Measurements from ENCODE around the gene TNFAIP8L1.
"Not testable (repeated sequence)": the region's sequence is repeated elsewhere in the genome, so short reads cannot be mapped to it uniquely, and the experiment has no call there.

Gene TNFAIP8L1

GRCh38 chr19:4638828-4639530 is at the start of gene TNFAIP8L1:
TSS of gene TNFAIP8L1 (plus strand) at chr19:4639516. CDS start at chr19:4651870, 12,354 bp downstream.
- Histone ChIP-seq H3K4me3 (ENCODE audit: insufficient read length, low read depth) (peak within 1 kb of the TSS; percentile 85), H3K4me1 (ENCODE audit: insufficient read depth, insufficient read length) (peaks cover 18% of the 10 kb centered on the region), H3K9me3 (ENCODE audit: insufficient read depth, low read length) (no peaks in the 10 kb centered on the region), H3K9ac (ENCODE audit: insufficient read length, low read depth) (peak within 1 kb of the TSS; percentile 88), H3K27me3 (ENCODE audit: insufficient read depth, insufficient read length) (peaks cover 11% of the 10 kb centered on the region), H3K36me3 (ENCODE audit: insufficient read depth, insufficient read length, low read length) (peaks cover 2% of the 10 kb centered on the region)
- DNase-seq (ENCODE audit: low read depth, low spot score): peak; percentile 93
- TF ChIP-seq YY1 (IDR thresholded peaks at IDR 0.05; ENCODE audit: insufficient read depth, insufficient read length) (no peak), ZNF274 (IDR thresholded peaks at IDR 0.05; ENCODE audit: low read depth, low read length) (no peak), SUZ12 (IDR thresholded peaks at IDR 0.05; ENCODE audit: extremely low read depth, insufficient read depth, insufficient read length) (no peak)

GRCh38 chr19:4589579-4590410 is 49.5 kb upstream of the TNFAIP8L1 start:
- Histone ChIP-seq H3K4me3 (ENCODE audit: insufficient read length, low read depth) (no peak overlapping the region), H3K4me1 (ENCODE audit: insufficient read depth, insufficient read length) (peaks cover 13% of the 10 kb centered on the region), H3K9me3 (ENCODE audit: insufficient read depth, low read length) (no peaks in the 10 kb centered on the region), H3K9ac (ENCODE audit: insufficient read length, low read depth) (no peak overlapping the region), H3K36me3 (ENCODE audit: insufficient read depth, insufficient read length, low read length) (no peaks in the 10 kb centered on the region), H3K27me3 (ENCODE audit: insufficient read depth, insufficient read length) (peaks cover 5% of the 10 kb centered on the region)
- no peak for DNase-seq (ENCODE audit: low read depth, low spot score)
- TF ChIP-seq ZNF274 (IDR thresholded peaks at IDR 0.05; ENCODE audit: low read depth, low read length) (no peak), SUZ12 (IDR thresholded peaks at IDR 0.05; ENCODE audit: extremely low read depth, insufficient read depth, insufficient read length) (no peak), YY1 (IDR thresholded peaks at IDR 0.05; ENCODE audit: insufficient read depth, insufficient read length) (no peak)

- Histone ChIP-seq H3K9ac (ENCODE audit: insufficient read length, low read depth) (no peak overlapping the region), H3K27me3 (ENCODE audit: insufficient read depth, insufficient read length) (no peaks in the 10 kb centered on the region), H3K4me3 (ENCODE audit: insufficient read length, low read depth) (no peak overlapping the region), H3K4me1 (ENCODE audit: insufficient read depth, insufficient read length) (peaks cover 8% of the 10 kb centered on the region), H3K36me3 (ENCODE audit: insufficient read depth, insufficient read length, low read length) (no peaks in the 10 kb centered on the region), H3K9me3 (ENCODE audit: insufficient read depth, low read length) (no peaks in the 10 kb centered on the region)
- no peak for TF ChIP-seq YY1 (IDR thresholded peaks at IDR 0.05; ENCODE audit: insufficient read depth, insufficient read length)
- no peak for TF ChIP-seq SUZ12 (IDR thresholded peaks at IDR 0.05; ENCODE audit: extremely low read depth, insufficient read depth, insufficient read length)
- no peak for TF ChIP-seq ZNF274 (IDR thresholded peaks at IDR 0.05; ENCODE audit: low read depth, low read length)
- no peak for DNase-seq (ENCODE audit: low read depth, low spot score)
Measured at GRCh38 chr19:4590559-4590958, 48.8 kb upstream of the TNFAIP8L1 start.

- TF ChIP-seq YY1 (IDR thresholded peaks at IDR 0.05; ENCODE audit: insufficient read depth, insufficient read length): no peak
- no peak for TF ChIP-seq ZNF274 (IDR thresholded peaks at IDR 0.05; ENCODE audit: low read depth, low read length)
- no peak for TF ChIP-seq SUZ12 (IDR thresholded peaks at IDR 0.05; ENCODE audit: extremely low read depth, insufficient read depth, insufficient read length)
- Histone ChIP-seq H3K9ac (ENCODE audit: insufficient read length, low read depth) (no peak overlapping the region), H3K36me3 (ENCODE audit: insufficient read depth, insufficient read length, low read length) (no peaks in the 10 kb centered on the region), H3K9me3 (ENCODE audit: insufficient read depth, low read length) (no peaks in the 10 kb centered on the region), H3K4me3 (ENCODE audit: insufficient read length, low read depth) (no peak overlapping the region), H3K27me3 (ENCODE audit: insufficient read depth, insufficient read length) (no peaks in the 10 kb centered on the region), H3K4me1 (ENCODE audit: insufficient read depth, insufficient read length) (peaks cover 9% of the 10 kb centered on the region)
- DNase-seq (ENCODE audit: low read depth, low spot score): no peak
Measured at GRCh38 chr19:4591320-4591719, 48.0 kb upstream of the TNFAIP8L1 start.

- no peak for DNase-seq (ENCODE audit: low read depth, low spot score)
- no peaks in the 10 kb centered on the region for H3K36me3 ChIP-seq (ENCODE audit: insufficient read depth, insufficient read length, low read length)
- no peaks in the 10 kb centered on the region for H3K9me3 ChIP-seq (ENCODE audit: insufficient read depth, low read length)
- peaks cover 4% of the 10 kb centered on the region for H3K4me1 ChIP-seq (ENCODE audit: insufficient read depth, insufficient read length)
- H3K4me3 ChIP-seq (ENCODE audit: insufficient read length, low read depth): no peak overlapping the region
- TF ChIP-seq ZNF274 (IDR thresholded peaks at IDR 0.05; ENCODE audit: low read depth, low read length) (no peak), SUZ12 (IDR thresholded peaks at IDR 0.05; ENCODE audit: extremely low read depth, insufficient read depth, insufficient read length) (no peak), YY1 (IDR thresholded peaks at IDR 0.05; ENCODE audit: insufficient read depth, insufficient read length) (no peak)
- H3K9ac ChIP-seq (ENCODE audit: insufficient read length, low read depth): no peak overlapping the region
- H3K27me3 ChIP-seq (ENCODE audit: insufficient read depth, insufficient read length): no peaks in the 10 kb centered on the region
Measured at GRCh38 chr19:4592445-4592844, 46.9 kb upstream of the TNFAIP8L1 start.

- Histone ChIP-seq H3K9me3 (ENCODE audit: insufficient read depth, low read length) (no peaks in the 10 kb centered on the region), H3K4me3 (ENCODE audit: insufficient read length, low read depth) (no peak overlapping the region), H3K9ac (ENCODE audit: insufficient read length, low read depth) (no peak overlapping the region), H3K4me1 (ENCODE audit: insufficient read depth, insufficient read length) (peaks cover 6% of the 10 kb centered on the region), H3K36me3 (ENCODE audit: insufficient read depth, insufficient read length, low read length) (no peaks in the 10 kb centered on the region), H3K27me3 (ENCODE audit: insufficient read depth, insufficient read length) (no peaks in the 10 kb centered on the region)
- TF ChIP-seq YY1 (IDR thresholded peaks at IDR 0.05; ENCODE audit: insufficient read depth, insufficient read length): no peak
- TF ChIP-seq ZNF274 (IDR thresholded peaks at IDR 0.05; ENCODE audit: low read depth, low read length): no peak
- TF ChIP-seq SUZ12 (IDR thresholded peaks at IDR 0.05; ENCODE audit: extremely low read depth, insufficient read depth, insufficient read length): no peak
- DNase-seq (ENCODE audit: low read depth, low spot score): no peak
Measured at GRCh38 chr19:4593409-4593851, 45.9 kb upstream of the TNFAIP8L1 start.

GRCh38 chr19:4594201-4594600 is 45.1 kb upstream of the TNFAIP8L1 start:
- Histone ChIP-seq H3K4me3 (ENCODE audit: insufficient read length, low read depth) (no peak overlapping the region), H3K4me1 (ENCODE audit: insufficient read depth, insufficient read length) (peaks cover 6% of the 10 kb centered on the region), H3K9me3 (ENCODE audit: insufficient read depth, low read length) (no peaks in the 10 kb centered on the region), H3K27me3 (ENCODE audit: insufficient read depth, insufficient read length) (peaks cover 5% of the 10 kb centered on the region), H3K9ac (ENCODE audit: insufficient read length, low read depth) (no peak overlapping the region), H3K36me3 (ENCODE audit: insufficient read depth, insufficient read length, low read length) (no peaks in the 10 kb centered on the region)
- DNase-seq (ENCODE audit: low read depth, low spot score): no peak
- TF ChIP-seq ZNF274 (IDR thresholded peaks at IDR 0.05; ENCODE audit: low read depth, low read length) (no peak), SUZ12 (IDR thresholded peaks at IDR 0.05; ENCODE audit: extremely low read depth, insufficient read depth, insufficient read length) (no peak), YY1 (IDR thresholded peaks at IDR 0.05; ENCODE audit: insufficient read depth, insufficient read length) (no peak)

- H3K4me1 ChIP-seq (ENCODE audit: insufficient read depth, insufficient read length); H3K9me3 ChIP-seq (ENCODE audit: insufficient read depth, low read length); DNase-seq (ENCODE audit: low read depth, low spot score); H3K9ac ChIP-seq (ENCODE audit: insufficient read length, low read depth); H3K4me3 ChIP-seq (ENCODE audit: insufficient read length, low read depth); H3K36me3 ChIP-seq (ENCODE audit: insufficient read depth, insufficient read length, low read length): not testable (repeated sequence)
- H3K27me3 ChIP-seq (ENCODE audit: insufficient read depth, insufficient read length): peaks cover 12% of the 10 kb centered on the region
Measured at GRCh38 chr19:4595158-4595557, 44.2 kb upstream of the TNFAIP8L1 start.
